LNCAP (cell line): ENCODE data around the gene IP6K3.

Source experiments
- CTCF ChIP-seq: fragments of 450-650 bp; IDR thresholded peaks from 2 replicates; pipeline ENCODE4 v1.5.1; 2017; ENCODE audit warnings: mild to moderate bottlenecking

Gene IP6K3

GRCh38 chr6:33788694-33789549, 42.2 kb upstream of the IP6K3 start, which contains the start of gene LEMD2:
TSS of gene LEMD2 (minus strand) at chr6:33789130. CDS start at chr6:33789116, 14 bp downstream.
- TF ChIP-seq CTCF, result no peak

- no peak for TF ChIP-seq CTCF
Measured at GRCh38 chr6:33787954-33788693, 41.4 kb upstream of the IP6K3 start.

GRCh38 chr6:33787346-33787953, 40.7 kb upstream of the IP6K3 start:
- TF ChIP-seq CTCF, result no peak

- no peak for TF ChIP-seq CTCF
Measured at GRCh38 chr6:33786736-33787135, 40.0 kb upstream of the IP6K3 start.

GRCh38 chr6:33785778-33786177, 39.1 kb upstream of the IP6K3 start:
- TF ChIP-seq CTCF, result no peak

- no peak for TF ChIP-seq CTCF
Measured at GRCh38 chr6:33784787-33785186, 38.1 kb upstream of the IP6K3 start.

- TF ChIP-seq CTCF, result no peak
Measured at GRCh38 chr6:33783781-33784520, 37.2 kb upstream of the IP6K3 start.
